Measurements from ENCODE around the gene MTOR. TPM values are rescaled to one million over a fixed set of nuclear protein-coding genes. Genes with fewer than 3 reads are reported as not detected.

Gene MTOR
- total and polyA plus RNA-seq, 2 of the 8 experiments (the other 6 are each of a cell fraction or from before 2014, with no cell fraction given) = 44.2 to 76.8 TPM

DNA sequence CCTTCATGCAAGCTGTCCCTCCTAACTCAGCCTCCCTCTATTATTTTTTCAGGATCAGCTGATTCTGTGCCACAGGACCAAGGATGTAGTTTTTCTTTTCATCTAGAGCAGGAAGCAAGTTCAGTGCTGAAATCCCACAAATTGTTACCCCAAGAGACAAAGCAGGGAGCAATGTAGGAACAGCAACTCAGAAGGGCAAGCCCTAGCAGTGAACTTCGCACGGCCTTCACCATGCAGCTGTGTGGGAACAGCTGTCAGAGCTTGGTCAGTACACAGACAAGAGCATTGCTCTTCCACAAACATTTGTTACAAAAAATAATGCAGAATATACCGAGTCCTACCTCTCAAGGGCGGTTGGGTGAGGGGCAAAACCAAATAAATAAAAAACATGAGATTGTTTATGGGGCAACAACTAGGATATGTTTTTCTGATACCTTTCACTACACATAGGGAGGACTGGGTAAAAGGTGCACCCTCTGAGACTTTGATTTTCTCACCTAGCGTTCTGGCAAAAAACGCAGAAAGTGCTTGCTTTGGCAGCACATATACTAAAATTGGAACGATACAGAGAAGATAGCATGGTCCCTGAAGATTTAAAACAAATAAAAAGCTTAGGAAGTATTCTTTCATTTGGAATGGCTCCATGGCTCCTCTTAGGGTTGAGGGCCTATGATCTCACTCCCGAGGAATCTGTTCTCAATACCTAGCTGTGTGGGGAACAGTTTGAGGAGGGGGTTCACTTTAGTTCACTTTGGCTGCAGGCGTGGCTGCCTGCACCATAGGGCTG is 110.3 kb downstream of the MTOR start:
- Histone ChIP-seq H2AK5ac (ENCODE audit: low read depth, low read length) (no peak overlapping the region), H3K56ac (replicated peaks; ENCODE audit: insufficient read length, low read depth, low read length) (no peak overlapping the region), H2BK12ac (ENCODE audit: low read depth, low read length) (no peak overlapping the region), H4K91ac (replicated peaks; ENCODE audit: insufficient read length, low read length) (no peak overlapping the region), H4K8ac (ENCODE audit: extremely low read depth, insufficient read depth, low read length) (no peak overlapping the region), H3K14ac (ENCODE audit: insufficient read length) (no peak overlapping the region), H2BK5ac (ENCODE audit: low read depth, low read length) (no peak overlapping the region), H3K79me2 (ENCODE audit: control insufficient read depth in 1 of 2, insufficient read depth in 2 of 2, low read length in 2 of 2) (no peaks in the 10 kb centered on the region), H3K36me3 (ENCODE audit: control insufficient read depth in 2 of 4, insufficient read depth in 4 of 4, low read length in 3 of 4) (peaks cover 5 to 29% (median 23%) of the 10 kb centered on the region in 4 experiments; a peak in 7 of 8 replicates), H3K27ac (ENCODE audit: low read depth, low read length) (no peak overlapping the region), H3K4me3 (ENCODE audit: extremely low read depth in 1 of 4, insufficient read depth in 2 of 4, low read depth in 3 of 4, low read length in 4 of 4) (no peak overlapping the region), H4K20me1 (replicated peaks in 1 of 2; ENCODE audit: control insufficient read depth in 1 of 2, insufficient read depth in 2 of 2, low read length in 2 of 2) (no peaks in the 10 kb centered on the region), H4K5ac (ENCODE audit: insufficient read length, low read depth, low read length) (no peak overlapping the region), H2BK15ac (ENCODE audit: low read length) (no peak overlapping the region), H2AFZ (ENCODE audit: low read length) (no peak overlapping the region), H3K4me1 (replicated peaks in 1 of 4; ENCODE audit: control insufficient read depth in 3 of 4, insufficient read depth in 4 of 4, low read length in 3 of 4) (no peaks in the 10 kb centered on the region), H3K18ac (ENCODE audit: extremely low read depth, low read length) (no peak overlapping the region), H3K4me2 (ENCODE audit: insufficient read depth in 1 of 2, low read depth in 2 of 2, low read length in 2 of 2) (no peak overlapping the region), H3K27me3 (replicated peaks in 1 of 4; ENCODE audit: control insufficient read depth in 3 of 4, extremely low read depth in 1 of 4, insufficient read depth in 3 of 4, low read length in 3 of 4) (no peaks in the 10 kb centered on the region), H3K9me3 (ENCODE audit: insufficient read depth in 2 of 2, low read depth in 1 of 2, low read length in 1 of 2) (no peaks in the 10 kb centered on the region), H2BK120ac (replicated peaks; ENCODE audit: low read depth, low read length) (no peak overlapping the region), H3K79me1 (ENCODE audit: low read depth, low read length) (no peaks in the 10 kb centered on the region), H3K23me2 (ENCODE audit: low read depth, low read length) (no peaks in the 10 kb centered on the region), H3K4ac (replicated peaks; ENCODE audit: insufficient read length, low read depth, low read length) (no peak overlapping the region), H3K23ac (ENCODE audit: insufficient read length) (no peak overlapping the region), H2BK20ac (ENCODE audit: low read length) (no peak overlapping the region), H3K9ac (replicated peaks in 1 of 4; ENCODE audit: extremely low read depth in 1 of 4, low read depth in 3 of 4, low read length in 3 of 4) (no peak overlapping the region)
- no peak for FAIRE-seq
- TF ChIP-seq EGR1 (IDR thresholded peaks at IDR 0.05; ENCODE audit: borderline replicate concordance, low read depth, low read length) (no peak), JUND (IDR thresholded peaks at IDR 0.05; ENCODE audit: low read length) (0 out of 2 replicates have a peak, but pooled peaks have one; percentile 17), HDAC2 (IDR thresholded peaks at IDR 0.05; ENCODE audit: borderline replicate concordance in 1 of 2, low read depth in 2 of 2, low read length in 2 of 2) (no peak), GTF2F1 (IDR thresholded peaks at IDR 0.05; ENCODE audit: borderline replicate concordance, low read depth, low read length) (no peak)
- CTCF ChIA-PET (ENCODE audit: partially characterized antibody) = interaction anchor here (0.9 to 1.2 kb wide), 4 partner anchors 10 to 89 kb away, joined by 3 to 5 read pairs (median 3); no protein-coding TSS in a partner anchor
- WGBS, 2 experiments (ENCODE audit: extremely low coverage in 1 of 2, insufficient coverage in 1 of 2, insufficient read length in 1 of 2, insufficient replicate concordance in 2 of 2, low coverage in 1 of 2, low lambda C conversion rate in 2 of 2, missing lambda C conversion rate in 1 of 2) = 90% methylated on average over 9 of the region's 9 CpGs; no CpG with 5 or more reads in 1 of the 2 experiments
- POLR2A ChIA-PET (ENCODE audit: partially characterized antibody) = interaction anchor here (0.6 to 1.9 kb wide), 2 partner anchors 53 to 65 kb away, joined by 3 to 6 read pairs; partner anchors contain the start of gene EXOSC10
- no peak for DNase-seq (ENCODE audit: low read depth in 1 of 2, low spot score in 2 of 2)

Data from H1 (cell line).